GM21367 (cell line): ENCODE measurements around the gene VIPR2.
"Not testable (repeated sequence)": the region's sequence is repeated elsewhere in the genome, so short reads cannot be mapped to it uniquely, and the experiment has no call there.

Experiments
- ATAC-seq: cut with Tn5 transposase; IDR thresholded peaks from one replicate; pipeline ENCODE4 v1.9.1; 2021; ENCODE audit not compliant: unreplicated experiment

The VIPR2 gene

GRCh38 chr7:159144758-159145489 lies at the start of gene VIPR2:
VIPR2 (minus strand) TSS chr7:159144867; CDS start chr7:159144771, 96 bp downstream.
- ATAC-seq: no peak

- no peak for ATAC-seq
Measured at GRCh38 chr7:159193543-159194090, 49.0 kb upstream of the VIPR2 start.

- ATAC-seq: no peak
Measured at GRCh38 chr7:159192725-159193453, 48.2 kb upstream of the VIPR2 start.

DNA sequence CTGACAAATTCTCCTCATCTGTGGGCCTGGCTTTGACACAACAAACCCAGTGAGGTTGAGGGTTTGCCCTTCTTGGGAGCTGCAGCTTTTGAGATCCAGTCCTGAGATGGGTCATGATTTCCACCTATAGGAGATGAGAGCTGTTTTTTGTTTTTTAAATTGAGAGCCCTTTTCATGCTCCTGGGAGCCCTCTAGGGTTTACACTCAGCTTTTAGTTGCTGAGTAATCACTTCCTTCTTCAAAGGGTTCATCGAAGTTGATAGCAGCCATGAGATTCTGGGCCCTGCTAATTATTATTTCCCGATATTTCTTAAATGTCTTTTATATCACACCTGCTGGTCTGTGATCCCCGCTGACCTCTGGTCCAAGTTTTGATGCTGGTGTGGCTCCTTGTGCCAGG lies 47.3 kb upstream of the VIPR2 start:
- no peak for ATAC-seq

GRCh38 chr7:159191236-159191635 lies 46.6 kb upstream of the VIPR2 start:
- ATAC-seq: no peak

DNA sequence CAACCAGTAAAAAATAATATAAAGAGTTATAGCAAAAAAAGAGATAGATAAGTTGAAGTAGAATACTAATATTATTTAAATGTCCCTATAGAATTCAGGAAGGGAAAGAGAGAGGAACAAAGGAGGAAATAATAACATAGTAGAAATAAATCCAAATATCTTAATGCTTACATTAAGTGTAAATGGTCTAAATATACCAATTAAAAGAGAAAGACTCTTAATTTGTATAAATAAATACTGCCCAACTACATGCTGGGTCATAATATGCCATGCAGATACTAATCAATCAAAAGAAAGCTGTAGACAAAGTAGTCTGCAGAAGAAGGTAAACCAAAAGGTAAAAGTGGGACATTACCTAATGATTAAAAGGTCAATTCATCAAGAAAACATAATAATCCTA lies 43.3 kb upstream of the VIPR2 start:
- ATAC-seq: no peak

DNA sequence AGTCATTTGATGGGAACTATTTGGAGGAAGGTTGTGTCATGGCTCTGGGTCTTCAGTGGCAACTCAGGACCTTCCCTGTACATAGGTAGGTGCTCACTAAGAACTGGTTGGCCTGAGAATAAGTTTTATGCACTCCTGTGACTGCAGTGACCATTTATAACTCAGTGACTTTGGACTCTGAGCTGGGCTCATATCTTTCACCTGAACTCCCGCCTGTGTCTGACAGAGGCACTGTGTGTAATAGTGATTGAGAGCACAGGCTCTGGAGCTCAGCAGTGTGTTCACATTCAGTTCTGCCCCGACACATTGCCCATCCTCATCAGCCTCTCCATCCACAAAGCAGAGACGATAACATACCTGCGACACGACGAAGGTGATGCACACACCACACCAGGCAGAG lies 34.6 kb upstream of the VIPR2 start:
- ATAC-seq: no peak

- no peak for ATAC-seq
Measured at GRCh38 chr7:159177284-159177953, 32.8 kb upstream of the VIPR2 start.

- no peak for ATAC-seq
Measured at GRCh38 chr7:159175792-159176191, 31.1 kb upstream of the VIPR2 start.

GRCh38 chr7:159175100-159175499 lies 30.4 kb upstream of the VIPR2 start:
- not testable (repeated sequence) for ATAC-seq

DNA sequence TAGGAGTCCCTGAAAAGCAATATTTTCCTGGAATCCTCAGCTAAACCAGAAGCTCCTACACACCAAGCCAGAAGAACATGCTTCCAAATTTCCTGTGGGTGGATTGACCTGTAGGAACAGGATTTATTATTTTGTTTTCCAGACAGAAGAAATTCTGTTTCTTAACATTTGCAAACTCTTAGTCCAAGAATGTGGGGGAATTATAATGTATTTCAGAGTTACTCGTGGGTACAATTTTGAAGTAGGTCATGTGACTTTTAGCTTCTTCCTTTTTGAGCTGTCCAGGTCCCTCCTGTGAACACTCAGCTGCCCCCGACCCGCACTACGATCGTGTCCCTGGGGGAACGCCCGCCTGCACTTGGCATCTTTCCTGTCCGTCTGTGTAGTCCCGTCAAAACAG lies 27.7 kb upstream of the VIPR2 start:
- no peak for ATAC-seq

GRCh38 chr7:159169391-159169790 lies 24.7 kb upstream of the VIPR2 start:
- ATAC-seq: no peak

DNA sequence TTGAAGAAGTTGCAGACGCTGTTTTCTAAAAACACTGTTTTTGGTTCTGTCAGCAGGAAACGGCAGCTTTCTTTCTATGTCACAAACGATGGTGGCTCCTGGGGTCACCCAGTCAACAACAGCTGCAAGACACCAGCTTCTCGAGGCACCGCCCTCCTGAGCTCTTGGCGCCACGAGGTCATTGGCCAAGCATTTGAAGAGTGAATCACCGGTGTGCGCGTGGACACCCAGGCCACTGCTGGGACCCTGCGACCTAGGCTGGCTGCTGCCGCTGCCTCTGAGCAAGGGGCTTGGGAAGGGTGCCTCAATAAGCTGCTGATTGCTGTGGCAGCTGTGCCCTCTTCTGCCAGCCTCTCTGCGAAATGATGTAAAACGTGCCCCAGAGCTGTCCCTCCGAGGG lies 22.5 kb upstream of the VIPR2 start:
- ATAC-seq: no peak

- no peak for ATAC-seq
Measured at GRCh38 chr7:159166530-159166929, 21.9 kb upstream of the VIPR2 start.

GRCh38 chr7:159165352-159165751 lies 20.7 kb upstream of the VIPR2 start:
- no peak for ATAC-seq

GRCh38 chr7:159163703-159164301 lies 19.1 kb upstream of the VIPR2 start:
- ATAC-seq: not testable (repeated sequence)

GRCh38 chr7:159162050-159162626 lies 17.5 kb upstream of the VIPR2 start:
- not testable (repeated sequence) for ATAC-seq

- no peak for ATAC-seq
Measured at GRCh38 chr7:159160450-159160849, 15.8 kb upstream of the VIPR2 start.

DNA sequence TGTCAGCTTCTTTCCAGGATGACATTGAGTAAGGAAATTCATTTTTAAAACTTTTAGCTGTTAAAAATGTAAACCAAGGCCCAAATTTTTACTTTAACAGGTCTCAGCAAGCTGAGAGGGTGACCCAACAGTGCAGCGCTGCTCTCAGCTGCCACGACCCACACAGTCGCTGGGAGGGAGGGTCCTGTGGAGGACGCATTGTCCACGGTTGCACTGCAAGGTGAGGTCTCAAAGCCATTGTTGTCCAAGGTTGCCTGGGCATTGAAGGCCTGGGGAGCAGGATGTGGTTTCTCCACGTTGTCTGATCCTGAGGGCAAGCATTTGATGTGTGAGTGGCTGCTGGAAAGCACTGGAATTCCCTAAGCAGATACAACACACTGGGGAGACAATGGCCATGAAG lies 15.1 kb upstream of the VIPR2 start:
- no peak for ATAC-seq

DNA sequence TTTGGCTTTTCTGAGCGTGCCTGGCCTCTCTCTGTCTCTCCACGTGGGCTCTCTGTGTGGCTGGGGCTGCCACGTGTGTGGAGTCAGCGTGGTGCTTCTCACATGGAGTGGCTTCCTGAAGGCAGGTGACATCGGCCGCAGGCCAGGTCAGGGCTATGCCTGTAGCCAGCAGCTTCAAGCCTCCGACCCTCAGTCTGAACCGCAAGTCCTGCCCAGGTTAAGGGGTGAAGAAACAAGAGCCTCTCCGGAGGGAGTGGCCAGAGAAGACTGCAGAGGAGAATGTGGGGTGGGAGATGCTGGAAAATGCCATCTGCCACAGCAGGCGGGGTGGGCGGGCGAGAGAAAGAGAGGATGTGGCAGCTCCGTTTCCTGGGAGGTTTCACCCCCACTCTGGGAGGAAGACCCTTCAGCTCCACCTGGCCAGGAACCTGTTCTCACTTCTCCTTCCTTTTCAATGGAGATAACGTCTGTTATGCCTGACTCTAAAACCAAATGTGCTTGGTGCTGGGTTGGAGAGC lies 14.3 kb upstream of the VIPR2 start:
- ATAC-seq: no peak
